ENCODE measurements around the gene MED15.

MED15 gene

DNA sequence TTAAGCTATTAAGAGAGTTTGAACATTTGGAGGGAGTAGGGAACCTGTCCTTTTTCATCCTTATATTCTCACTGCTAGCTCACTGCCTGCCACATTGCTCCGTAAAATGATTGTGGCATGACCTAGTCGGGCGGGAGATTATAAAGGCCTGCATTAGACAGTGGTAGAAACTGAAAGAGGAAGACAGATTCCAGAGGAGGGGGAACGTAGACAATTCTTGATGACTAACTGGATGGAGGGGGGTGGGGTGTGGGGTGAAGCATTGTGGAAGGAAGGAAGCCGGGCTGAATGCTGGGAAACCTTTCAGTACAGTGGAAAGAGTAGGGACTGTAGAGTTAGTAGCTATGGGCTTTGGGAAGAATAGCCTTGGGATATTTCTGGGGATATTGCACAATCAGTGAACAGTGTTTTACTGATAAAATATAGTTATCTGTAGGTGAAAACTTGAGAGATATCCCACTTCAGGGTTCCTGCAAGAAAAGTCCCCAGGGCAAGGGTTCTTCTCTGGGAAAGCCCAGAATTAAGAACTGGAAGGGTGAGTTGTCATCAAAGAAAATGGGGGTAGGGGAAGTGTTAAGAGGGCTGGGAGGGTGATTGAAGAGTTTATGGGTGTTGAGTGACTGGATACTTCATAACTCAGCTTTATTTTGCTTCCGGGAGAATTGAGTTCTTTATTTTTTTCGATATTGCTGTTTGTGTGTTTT is 2.1 kb downstream of the MED15 start:
- DNase-seq (ENCODE audit: low spot score), result no peak

GRCh38 chr22:20510811-20511577 is 3.6 kb downstream of the MED15 start:
- no peak for DNase-seq (ENCODE audit: low spot score)

GRCh38 chr22:20511578-20512229 is 4.3 kb downstream of the MED15 start:
- no peak for DNase-seq (ENCODE audit: low spot score)

GRCh38 chr22:20514658-20515406 is 7.4 kb downstream of the MED15 start:
- DNase-seq (ENCODE audit: low spot score), result no peak

GRCh38 chr22:20516399-20516798 is 9.0 kb downstream of the MED15 start:
- no peak for DNase-seq (ENCODE audit: low spot score)

GRCh38 chr22:20517422-20517821 is 10.0 kb downstream of the MED15 start:
- DNase-seq (ENCODE audit: low spot score), result no peak

GRCh38 chr22:20517841-20518592 is 10.6 kb downstream of the MED15 start:
- no peak for DNase-seq (ENCODE audit: low spot score)

- no peak for DNase-seq (ENCODE audit: low spot score)
These were observed 12.1 kb downstream of the MED15 start for GRCh38 chr22:20519558-20519957.

DNA sequence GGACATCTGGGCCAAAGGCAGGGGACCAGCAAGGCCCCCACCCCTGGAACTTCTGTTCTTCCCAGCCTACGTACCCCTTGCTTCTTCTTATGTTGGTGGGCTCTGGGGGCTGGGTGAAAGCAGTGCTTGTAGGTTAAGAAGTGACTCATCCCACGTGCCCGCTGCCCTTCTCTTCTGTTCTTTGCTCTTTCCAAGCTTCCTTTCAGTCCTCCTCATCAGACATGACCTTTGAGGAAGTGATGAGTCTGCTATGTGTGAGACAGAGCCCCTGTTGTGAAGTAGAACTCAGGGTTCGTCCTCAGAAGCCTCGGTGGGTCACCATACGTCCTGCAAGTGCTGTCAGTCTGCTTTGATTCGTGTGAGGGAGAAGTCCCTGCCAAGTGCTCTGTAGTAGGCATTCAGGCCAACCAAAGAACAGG is 12.7 kb downstream of the MED15 start:
- no peak for DNase-seq (ENCODE audit: low spot score)

DNA sequence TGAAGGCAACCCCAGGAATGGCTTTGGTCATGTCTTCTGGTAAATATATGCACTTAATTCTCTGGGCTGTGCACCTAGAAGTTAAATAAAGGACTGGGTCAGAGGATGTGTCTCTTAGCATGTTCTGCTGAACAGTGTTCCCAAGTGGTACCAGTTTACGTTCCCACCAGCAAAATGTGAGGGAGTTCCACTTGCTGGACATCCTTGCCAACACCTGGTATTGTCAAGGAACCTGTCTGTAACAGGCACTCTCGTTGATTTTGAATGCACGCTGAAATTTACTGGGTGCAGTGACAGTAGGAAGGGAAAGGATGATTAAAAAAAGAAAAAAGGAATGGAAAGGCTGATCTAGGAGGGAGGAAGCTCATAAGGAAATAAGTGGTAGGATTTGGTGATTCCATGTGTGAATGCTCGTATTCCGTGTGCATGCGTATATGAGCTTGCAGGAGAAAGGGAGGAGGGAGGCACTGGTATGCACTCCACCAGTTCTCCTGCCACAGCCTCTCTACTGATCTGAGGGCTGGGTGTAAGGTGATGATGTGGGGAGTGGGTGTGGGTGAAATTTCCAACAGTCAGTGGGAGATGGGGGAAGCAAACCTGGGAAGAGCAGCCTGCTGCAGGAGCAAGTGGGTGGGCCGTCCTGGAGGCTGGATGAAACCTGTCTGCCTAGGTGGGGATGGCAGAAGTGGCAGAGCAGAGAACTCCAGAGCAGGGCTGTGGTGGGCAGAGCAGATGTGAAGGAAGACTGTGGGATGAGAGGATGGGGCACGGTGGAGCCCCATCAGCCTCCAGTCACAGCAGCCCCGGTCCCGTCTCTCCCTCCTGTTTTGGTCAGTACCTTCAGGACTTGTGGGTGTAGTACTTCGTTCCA is 15.0 kb downstream of the MED15 start:
- no peak for DNase-seq (ENCODE audit: low spot score)

DNA sequence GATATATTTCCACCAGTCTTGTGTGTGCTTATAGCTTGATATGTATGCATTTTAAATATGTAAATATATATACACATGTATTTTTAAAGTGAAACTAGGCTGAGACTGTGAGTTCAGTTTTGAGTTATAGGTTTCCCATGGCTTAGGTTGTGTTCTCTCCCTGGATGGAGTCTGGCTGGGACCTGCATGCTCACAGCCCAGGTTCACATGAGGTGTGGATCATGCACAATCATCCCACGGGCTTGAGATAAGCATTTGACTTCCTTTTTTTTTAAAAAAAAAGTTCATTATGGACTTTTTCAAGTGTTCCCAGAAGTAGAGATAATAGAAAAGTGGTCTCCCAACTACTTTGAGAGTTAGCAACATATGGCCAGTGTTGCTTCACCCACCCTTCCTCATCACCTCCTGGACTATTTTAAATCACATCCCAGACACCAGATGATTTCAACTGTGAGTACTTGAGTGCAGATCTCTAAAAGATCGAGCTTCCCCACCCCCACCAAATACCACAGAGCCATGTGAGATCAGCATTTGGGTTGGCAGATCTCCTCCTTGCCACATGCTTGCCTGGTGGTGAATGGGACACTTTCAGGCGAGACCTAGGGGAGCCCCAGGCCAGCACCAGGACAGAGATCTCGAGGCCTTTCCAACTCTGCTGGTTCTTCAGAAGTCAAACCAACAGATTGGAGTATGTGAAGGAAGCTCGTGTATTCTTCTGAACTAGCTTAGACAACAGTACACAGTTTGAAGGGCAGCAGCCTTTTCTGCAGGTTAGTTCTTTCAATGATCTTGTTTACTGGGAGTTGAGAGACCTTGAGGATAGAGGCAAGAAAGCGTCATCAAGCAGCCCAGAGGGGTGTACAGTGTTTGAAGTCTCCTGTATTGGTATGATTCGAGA is 15.9 kb downstream of the MED15 start:
- DNase-seq (ENCODE audit: low spot score), result no peak

DNA sequence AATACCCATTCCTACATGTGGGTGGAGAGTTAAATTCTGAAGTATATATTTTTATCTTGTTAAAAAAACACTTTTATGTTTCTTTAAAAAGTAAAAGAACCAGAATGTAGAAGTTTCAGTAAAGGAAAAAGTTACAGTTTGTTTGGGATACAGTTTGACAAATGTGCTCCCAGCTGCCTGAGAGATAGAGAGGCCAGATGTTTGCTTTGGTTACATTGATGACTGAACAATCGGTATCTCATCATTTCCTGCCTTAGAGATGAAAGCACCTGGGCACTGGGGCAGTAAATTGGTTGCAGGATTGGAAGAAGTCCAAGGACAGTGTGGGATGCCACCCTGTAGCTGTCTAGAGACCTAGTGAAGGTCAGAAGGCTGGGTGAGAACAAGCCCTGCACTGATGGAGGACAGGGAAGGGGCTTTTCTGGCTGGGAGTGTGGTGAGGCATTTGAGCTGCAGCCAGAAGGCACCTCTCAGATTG is 16.6 kb downstream of the MED15 start:
- no peak for DNase-seq (ENCODE audit: low spot score)

- no peak for DNase-seq (ENCODE audit: low spot score)
These were observed 17.6 kb downstream of the MED15 start for GRCh38 chr22:20525048-20525447.

- no peak for DNase-seq (ENCODE audit: low spot score)
These were observed 18.9 kb downstream of the MED15 start for GRCh38 chr22:20526305-20526627.

GRCh38 chr22:20526628-20527355 is 19.4 kb downstream of the MED15 start:
- DNase-seq (ENCODE audit: low spot score), result no peak

- DNase-seq (ENCODE audit: low spot score), result no peak
These were observed 21.1 kb downstream of the MED15 start for GRCh38 chr22:20528405-20528978.

DNA sequence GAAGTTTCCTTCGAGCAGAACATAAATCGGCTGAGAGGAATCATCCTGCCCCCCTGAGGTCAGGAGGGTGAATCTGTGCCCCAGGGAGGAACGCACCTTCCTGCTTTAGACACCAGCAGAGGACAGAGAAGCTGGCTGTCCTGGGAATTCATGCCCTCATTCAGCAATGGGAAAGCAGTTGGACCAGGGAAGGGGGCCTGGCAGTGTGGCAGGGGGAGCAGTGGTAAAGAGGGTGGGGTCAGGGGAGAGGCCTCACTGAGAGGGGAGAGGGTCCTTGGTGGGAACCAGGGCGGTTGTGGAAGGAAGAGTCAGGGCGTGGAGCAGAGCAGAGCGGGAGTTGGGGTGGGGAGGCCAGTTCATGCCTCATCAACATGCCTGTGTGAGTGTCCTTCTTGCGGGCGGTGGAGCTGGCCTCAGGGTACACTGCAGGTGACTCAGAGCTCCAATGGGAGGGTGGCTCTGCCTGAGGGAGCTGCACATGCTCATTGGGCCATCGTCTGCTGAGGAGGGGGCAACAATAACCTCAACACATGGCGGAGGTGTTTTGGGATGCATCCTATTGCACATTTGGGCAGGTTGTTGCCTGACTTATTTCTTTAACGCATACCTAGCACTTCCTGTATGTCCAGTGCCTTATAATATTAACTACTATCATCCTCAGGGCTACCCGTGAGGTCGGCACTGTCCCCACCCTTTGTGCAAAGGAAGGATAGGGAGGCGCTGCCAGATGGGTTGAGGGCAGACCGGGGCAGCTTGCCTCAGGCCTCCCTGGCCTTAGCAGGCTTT is 23.2 kb downstream of the MED15 start:
- DNase-seq (ENCODE audit: low spot score), result no peak

DNA sequence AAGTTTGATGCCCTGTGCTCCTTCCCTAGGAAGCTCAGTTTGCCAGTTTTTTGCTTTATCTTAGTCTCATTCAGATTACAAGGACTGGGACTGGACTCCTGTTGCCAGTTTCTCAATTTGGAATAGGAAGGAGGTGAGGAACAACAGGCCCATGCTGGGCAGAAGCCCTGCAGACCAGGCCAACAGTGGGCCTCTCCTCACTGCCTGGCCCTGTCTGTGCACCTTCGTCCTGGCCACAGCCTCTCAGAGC is 23.7 kb downstream of the MED15 start:
- DNase-seq (ENCODE audit: low spot score), result no peak
